ENCODE data around the gene CHRNA3.

The CHRNA3 gene

DNA sequence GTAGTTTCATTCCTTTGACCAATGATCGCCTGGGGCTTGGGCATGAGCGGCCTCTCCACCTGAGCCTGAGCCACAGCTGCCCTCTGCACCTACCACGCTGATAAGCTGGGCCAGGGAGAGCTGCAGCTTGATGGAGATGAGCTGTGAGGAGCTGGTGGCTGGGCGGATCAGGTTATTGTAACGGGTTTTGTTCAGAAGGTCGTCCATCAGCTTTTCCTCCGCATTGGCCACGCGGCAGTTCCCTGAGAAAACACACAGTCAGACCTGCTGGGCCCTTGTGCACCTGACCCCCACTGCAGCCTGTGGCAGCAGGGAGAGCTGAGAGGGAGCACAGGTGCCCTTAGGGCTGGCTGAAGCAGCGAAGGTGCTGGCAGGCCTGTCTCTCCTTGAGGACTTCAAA, 14.6 kb upstream of the CHRNA3 start:
- DNase-seq, result no peak

DNA sequence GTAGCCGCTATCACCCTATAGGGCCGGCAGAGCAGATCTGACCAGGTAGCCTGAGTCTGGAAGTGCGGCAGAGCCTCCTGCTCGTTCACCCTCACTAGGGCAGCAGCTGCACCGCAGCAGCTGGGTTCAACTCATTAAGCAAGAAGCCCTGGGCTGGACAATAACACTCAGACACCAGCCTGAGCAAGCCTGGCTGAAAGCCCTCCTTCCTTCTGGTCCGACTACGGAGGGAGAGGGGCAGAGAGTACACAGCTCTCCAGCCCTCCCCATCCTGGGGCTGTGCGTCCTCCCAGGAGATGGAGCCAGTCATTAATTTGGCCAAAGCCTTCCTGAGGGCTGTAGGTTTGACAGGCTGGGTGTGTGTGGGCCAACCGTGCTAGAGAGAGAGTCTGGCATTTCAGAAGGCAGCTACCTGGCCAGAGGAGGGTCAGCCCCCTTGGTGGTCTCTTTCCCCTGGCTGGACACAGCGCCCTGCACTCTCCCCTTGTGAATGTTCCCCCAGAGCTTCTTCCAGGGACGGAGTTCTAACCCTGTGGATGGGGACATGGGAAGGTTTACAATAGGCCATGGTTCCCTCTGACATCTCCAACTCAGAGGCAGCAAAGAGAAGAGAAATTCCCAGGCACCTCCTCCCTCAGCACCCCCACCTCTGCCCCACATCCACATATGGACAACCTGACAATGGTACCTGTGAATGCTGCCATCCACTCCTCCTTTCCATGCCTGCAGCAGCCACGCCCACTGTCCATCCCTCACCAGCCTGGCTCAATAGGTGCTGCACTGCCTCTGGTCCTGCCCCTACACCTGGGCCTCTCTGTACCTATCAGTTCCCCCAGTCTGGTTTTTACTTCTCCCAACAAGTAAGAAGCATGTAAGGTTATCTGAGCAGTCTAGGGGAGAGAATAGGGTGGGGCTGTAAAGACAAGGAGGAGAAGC, 13.7 kb upstream of the CHRNA3 start:
- no peak for DNase-seq

DNA sequence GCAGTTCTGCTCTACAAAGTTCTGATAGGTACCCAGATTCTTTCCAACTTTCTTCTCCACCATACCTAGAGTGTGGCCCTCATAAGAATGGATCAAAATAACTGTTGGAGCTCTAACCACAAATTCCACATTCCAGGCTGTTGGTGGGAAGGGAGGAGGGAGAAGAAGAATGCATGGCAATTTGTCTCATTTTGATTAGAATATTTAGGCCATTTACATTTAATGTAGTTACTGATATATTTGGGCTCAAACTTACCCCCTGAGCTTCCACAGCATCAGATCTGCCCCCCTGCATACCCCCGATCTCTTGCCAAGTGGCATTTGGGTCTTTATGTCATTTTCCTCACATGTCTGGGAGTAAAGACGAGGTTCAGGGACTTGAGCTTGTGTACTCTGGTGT, 12.6 kb upstream of the CHRNA3 start:
- DNase-seq, result no peak

DNA sequence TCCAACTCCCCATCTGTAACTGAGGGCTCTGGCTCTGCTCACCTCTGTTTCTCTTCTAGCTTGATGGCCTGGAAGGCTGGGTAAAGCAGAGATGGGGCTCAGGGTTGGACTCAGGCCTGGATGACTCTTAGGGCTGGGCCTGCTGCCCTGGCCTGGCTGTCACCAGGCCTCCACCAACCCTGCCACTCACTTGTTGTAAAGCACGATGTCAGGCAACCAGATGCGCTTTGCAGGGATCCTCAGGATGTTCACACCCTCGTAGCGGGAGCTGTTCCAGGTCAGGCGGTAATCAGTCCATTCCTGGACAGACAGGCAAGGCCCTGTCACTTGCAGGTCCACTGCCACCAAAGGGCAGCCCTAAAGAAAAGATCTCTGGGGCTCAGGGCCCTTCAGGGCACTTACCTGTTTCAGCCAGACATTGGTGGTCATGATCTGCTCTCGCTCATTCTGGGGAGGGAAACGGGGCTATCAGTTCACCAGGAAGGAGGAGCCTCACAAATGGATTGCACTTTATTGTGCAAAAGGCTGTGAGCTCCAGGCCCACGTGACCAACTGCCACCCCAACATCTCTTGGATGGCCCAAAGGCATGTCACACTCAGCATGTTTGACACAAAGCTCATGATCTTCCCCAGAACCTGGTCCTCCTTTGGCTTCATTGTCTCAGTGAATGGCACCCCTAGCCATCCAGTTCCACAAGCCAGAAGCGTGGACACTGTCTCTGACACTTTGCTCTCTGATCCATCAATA, 10.3 kb upstream of the CHRNA3 start:
- no peak for DNase-seq

- no peak for DNase-seq
Measured at GRCh38 chr15:78629716-78630065, 8.9 kb upstream of the CHRNA3 start.

DNA sequence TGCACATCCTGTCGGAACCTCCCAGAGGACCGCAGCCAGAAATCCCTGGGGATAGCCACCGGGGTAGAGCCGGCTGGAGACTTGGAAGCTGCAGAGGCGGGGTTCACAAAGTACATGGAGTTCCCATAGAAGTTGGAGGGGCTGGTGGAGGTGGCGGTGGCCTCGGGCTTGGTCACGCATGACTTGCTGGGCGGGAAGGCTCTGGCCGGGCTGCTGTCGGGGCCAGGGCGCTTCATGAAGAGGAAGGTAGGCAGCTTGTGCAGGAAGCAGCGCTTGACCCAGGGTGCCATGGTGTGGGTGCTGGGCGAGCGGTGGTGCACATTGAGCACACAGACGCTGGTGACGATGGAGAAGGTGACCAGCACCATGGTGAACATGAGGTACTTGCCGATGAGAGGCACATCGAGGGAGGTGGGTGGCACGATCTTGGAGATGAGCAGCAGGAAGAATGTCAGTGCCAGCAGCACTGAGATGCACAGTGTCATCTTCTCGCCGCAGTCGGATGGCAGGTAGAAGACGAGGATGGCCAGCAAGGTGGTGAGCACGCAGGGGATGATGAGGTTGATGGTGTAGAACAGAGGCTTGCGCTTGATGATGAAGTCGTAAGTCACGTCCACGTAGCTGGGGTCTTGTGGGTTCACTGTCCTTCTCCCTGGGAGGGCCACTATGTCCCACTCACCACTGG, 8.4 kb upstream of the CHRNA3 start:
- DNase-seq, result no peak

- DNase-seq, result no peak
Measured at GRCh38 chr15:78628227-78628626, 7.4 kb upstream of the CHRNA3 start.

- no peak for DNase-seq
Measured at GRCh38 chr15:78627348-78627747, 6.6 kb upstream of the CHRNA3 start.

DNA sequence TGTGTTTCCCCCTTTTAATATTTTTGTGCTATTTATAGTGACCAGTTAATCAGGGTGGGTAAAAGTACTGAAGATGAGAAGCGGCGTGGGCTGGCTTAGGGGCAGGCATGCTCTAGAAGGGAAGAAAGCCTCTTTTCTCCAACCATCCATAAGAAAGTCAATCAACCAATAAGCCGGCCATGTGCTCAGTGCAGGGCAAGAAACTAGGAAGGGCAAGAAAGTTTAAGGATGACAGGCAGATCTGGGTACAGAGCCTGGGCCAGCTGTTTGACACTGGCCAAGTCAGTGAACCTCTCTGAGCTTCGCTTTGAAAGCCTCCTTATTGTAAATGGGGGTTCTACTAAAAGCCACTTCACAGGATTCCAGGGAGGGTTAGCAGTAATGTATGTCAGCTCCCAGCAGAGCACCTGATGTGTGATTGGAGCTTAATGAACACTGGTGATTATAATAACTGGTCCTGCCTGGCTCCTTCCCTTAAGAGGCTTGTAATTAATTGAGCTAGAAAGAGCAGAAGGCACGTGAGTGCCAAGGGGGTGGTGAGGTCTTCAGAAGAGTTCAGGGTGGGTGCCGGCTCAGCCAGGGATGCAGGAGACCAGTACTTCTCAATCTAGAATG, 5.7 kb upstream of the CHRNA3 start:
- DNase-seq, result peak in 1 of 2 experiments; percentile 58

DNA sequence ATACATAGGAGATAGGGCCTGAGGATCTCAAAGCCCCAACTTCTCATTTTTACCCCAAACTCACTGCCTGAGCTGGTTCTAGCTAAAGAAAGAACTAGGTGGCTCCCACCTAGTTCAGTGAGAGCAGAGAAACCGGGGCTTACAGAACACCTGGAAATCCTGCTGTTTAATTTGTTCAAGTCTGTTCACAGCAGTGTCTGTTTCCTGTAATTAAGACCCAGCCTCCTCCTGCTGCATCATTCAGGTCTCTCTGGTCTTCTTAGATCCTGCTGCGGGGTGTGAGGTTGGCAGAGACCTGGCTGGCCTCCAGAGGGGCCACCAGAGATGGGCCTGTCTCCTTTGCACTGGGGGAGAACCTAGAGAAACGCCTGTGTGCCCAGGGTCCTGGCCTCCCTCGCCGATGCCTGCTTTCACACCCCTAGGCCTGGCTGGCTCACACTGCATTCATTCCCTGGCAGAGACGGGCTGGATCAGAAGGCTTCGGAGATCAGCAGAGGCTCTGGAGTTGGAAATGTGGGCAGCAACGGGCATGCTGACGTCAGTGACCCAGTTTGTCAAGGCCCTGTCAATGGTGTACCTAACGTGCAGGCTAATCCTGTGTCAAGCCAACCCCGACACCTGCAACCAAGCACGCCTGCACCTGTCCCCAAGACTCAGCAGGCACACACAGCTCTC, 4.9 kb upstream of the CHRNA3 start:
- peak; percentile 66 to 90 for DNase-seq

DNA sequence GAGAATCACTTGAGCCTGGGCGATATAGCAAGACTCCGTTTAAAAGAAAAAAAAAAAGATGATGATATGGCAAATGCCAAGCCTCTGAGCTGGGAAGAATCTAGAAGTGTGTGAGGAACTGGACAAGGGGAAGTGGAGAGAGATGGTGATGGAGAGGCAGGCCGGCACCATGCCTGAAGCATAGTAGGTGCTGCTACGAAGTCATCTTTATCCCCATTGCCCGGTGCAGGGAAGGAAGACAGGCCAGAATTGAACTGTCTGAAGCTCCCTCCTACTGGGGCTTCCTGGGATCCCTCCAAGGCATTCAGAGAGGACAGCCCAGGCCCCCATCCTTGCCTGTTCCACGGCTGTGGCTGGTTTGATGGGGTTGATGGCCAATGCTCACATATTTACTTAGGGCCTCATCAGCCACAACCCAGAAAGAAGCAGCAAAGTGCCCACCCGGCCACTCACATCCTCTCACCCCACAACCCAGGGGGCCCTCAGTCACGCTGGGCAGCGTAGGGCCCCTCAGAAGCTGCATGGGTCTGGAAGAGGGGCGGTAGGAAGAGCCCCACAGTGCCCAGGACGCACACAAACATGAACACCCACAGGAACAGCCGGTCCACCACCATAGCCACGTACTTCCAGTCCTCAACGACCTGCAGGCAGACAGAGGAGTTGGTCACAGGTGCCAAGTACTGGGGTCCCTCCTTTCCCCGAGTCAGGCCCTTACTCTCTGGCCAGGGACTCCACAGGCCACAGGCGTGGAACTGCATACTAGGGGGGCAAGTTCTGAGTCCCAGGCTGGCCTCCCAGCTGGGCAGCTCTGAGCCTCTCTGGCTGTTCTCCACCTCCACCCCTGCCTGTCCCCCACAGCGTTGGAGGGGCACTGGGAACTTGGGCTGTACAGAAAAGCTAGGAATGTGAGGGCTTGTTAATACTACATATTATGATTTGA, 4.1 kb upstream of the CHRNA3 start:
- peak in 1 of 2 experiments; percentile 57 for DNase-seq

DNA sequence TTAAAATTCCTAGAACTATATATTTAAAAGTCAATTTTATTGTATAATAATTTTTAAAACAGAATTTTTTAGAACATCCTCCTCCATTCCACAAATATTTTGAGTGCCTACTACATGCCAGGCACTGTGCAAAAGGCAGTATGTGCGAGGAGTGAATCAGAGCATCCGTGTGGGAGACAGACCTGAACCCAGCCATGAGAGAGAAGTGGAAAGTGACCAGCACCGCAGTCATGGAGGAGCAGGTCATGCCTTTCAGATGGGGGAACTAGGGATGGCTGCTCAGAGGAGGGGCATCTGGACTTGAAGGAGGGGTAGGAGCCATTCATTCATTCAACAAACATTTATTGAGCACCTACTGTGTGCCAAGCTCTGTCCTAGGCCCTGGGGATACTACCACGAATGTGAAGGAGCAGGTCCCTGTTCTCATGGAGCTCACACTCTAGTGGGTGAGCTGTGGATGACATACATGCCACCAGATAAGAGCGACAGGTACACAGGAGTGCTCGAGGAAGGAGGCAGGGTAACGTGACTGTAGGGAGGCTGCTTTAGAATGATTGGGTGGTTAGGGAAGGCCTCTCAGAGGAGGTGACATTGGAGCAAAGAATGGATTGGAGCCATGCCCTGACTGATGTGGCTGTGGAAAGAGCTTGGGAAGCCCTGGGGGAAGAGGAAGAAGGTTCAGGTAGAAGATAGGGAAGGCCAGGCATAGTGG, 3.1 kb upstream of the CHRNA3 start:
- no peak for DNase-seq

DNA sequence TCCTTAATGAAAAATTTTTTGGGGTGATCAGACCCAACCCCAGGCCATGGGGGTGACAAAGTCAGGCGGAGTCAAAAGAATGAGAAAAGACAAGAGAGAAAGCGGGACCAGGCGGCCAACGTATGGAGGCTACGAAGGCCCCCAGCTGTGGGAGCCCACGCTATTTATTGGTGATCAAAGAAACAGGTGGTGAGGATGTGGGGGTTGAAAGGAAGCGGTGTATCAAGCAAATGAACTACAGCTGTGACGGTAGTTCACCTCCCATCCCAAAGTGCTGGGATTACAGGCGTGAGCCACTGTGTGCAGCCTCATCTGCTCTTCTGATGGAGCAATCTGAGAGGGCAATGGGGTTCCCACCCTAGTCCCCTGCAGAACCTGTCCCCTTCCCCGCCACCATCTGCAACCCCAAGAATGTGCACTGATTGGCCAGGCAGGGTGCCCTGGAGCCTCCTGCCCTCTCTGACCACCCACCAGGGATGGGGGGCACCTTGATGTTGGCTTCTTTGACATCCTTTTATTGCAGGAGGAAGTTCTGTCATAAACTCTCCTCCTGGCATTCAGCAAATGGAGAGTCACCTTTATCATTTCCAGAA, 1.1 kb upstream of the CHRNA3 start:
- no peak for DNase-seq

- DNase-seq, result no peak
Measured at GRCh38 chr15:78620021-78620526, 722 bp downstream of the CHRNA3 start.

DNA sequence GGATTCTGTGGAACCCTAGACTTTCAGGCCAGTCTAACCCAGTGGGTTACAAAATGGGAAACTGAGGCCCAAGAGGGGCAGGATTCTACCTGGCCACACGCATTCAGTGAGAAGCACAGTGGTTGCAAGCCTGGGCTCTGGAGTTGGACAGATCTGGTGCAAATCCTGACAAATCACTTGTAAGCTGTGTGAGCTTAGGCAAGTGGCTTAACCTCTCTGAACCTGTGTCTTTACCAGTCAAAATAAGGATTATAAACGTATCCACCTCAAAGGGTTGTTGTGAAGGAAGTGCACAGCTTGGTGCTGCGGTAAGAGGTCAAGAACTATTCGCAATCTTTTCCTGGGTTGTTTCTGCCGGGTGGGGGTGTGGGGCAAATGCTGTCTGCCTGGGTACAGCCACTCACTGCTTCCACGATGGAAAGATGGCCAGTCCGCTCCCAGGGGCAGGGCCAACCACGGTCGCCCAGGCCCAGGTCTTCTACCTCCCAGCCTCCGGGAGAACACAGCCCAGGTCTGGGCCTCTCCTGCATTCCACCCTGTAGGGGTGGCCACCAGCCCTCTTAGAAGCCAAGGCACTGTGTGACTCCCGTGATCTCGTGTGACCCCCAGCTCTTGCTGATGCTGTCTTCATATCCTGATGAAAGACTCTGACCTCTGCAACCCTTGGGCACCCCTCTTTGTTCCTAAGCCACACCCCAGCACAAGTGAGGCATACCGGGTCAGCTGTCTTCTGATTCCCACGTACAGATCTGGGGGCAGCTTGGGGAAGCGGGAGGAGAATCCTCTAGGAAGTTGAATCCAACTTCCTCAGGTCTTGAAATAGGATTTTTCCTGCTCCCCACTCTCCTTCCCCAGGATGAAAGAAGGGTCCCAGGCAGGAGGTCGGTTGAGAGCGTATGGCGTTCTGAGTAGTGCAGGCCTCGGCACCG, 1.5 kb downstream of the CHRNA3 start:
- no peak for DNase-seq

DNA sequence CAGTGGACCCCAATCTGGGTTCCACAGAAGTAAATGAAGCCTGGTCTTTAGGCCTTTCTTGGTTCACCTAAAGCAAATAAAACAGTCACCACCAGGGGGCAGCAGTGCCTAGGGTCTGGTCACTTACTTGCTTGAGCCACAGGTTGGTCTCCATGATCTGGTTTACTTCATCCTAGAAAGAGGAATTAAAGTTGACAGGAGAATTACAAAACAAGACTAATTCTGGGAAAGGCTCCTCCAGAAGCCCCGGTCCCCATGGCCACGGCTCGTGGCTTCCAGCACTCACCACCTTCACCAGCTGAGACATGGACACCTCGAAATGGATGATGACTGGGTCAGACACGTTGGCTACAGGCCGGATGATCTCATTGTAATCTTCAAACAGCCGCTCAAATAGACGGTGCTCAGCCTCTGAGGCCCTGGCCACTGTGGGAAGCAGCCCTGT, 2.3 kb downstream of the CHRNA3 start:
- peak; percentile 80 to 86 for DNase-seq

DNA sequence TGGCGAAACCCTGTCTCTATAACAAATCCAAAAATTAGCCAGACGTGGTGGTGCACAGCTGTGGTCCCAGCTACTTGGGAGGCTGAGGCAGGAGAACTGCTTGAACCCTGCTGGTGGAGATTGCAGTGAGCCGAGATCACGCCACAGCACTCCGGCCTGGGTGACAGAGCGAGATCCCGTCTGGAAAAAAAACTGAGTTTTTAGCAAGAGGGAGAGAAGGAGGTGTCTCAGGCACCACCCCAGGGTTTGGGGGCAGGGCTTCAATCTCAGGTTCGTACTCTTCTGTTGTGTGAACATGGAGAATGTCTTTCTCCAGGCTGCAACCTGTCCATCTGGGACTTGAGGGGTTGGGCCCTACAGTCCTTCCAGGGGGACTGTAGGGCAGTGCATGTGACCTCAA, 2.7 kb downstream of the CHRNA3 start:
- no peak for DNase-seq

DNA sequence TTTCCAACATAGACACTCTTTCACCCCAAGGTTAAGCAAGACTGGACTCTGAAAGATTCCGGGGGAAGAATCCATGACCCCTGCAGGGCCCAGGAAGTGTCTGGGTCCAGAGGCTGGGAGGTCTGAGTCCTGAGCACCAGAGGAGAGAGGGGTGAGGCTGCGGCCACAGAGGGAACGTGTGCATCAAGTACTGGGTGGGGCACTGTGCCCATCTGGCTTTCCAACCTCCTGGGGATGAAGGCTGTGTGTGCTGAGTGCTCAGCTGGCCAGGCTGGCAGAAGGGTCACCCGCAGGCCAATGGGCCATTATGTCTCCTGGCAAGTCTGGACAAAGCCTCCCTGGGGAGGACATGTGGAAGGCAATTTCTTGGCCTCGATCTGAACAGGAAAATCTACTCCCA, 3.3 kb downstream of the CHRNA3 start:
- no peak for DNase-seq

DNA sequence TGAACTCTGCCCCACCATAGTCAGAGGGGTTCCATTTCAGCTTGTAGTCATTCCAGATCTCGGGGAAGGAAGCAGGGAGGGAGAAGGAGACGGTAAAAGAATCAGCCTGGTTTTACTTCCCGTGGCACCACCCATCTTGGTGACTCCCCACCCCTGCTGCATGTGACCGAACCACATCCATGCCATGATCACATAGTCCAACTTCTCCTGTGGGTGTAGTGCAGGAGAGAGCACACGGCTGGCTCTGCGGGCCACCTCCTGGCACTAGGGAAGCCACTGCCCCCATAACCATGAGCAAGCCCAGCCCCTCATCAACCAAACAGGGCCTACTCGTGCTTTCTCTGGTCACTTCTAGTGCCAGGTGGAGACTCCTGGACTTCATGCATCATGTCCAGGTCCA, 3.7 kb downstream of the CHRNA3 start:
- DNase-seq, result no peak

All from NCI-H2081 (cell line).